HG03469 (cell line): Measurements from ENCODE around the gene PSMB3.

Experiments used
- ATAC-seq: cut with Tn5 transposase; IDR thresholded peaks from one replicate; pipeline ENCODE4 v1.9.1; 2021; ENCODE audit warnings: mild to moderate bottlenecking, moderate library complexity, moderate number of reproducible peaks; ENCODE audit not compliant: unreplicated experiment

Gene PSMB3

GRCh38 chr17:38733282-38733981, 19.1 kb upstream of the PSMB3 start:
- no peak for ATAC-seq

GRCh38 chr17:38733982-38734973, 18.3 kb upstream of the PSMB3 start:
- ATAC-seq: no peak

- ATAC-seq: no peak
Observed at GRCh38 chr17:38735161-38735997, 17.2 kb upstream of the PSMB3 start.

- ATAC-seq: no peak
Observed at GRCh38 chr17:38738007-38738662, 14.4 kb upstream of the PSMB3 start.

- no peak for ATAC-seq
Observed at GRCh38 chr17:38738686-38739085, 13.9 kb upstream of the PSMB3 start.

- ATAC-seq: no peak
Observed at GRCh38 chr17:38739305-38739704, 13.2 kb upstream of the PSMB3 start.

- no peak for ATAC-seq
Observed at GRCh38 chr17:38740044-38740443, 12.5 kb upstream of the PSMB3 start.

GRCh38 chr17:38740806-38741205, 11.7 kb upstream of the PSMB3 start:
- no peak for ATAC-seq

GRCh38 chr17:38741461-38741860, 11.1 kb upstream of the PSMB3 start:
- ATAC-seq: no peak

GRCh38 chr17:38741921-38742410, 10.6 kb upstream of the PSMB3 start:
- no peak for ATAC-seq

GRCh38 chr17:38742411-38743308, 9.9 kb upstream of the PSMB3 start:
- ATAC-seq: no peak

- ATAC-seq: no peak
Observed at GRCh38 chr17:38743556-38744171, 8.9 kb upstream of the PSMB3 start.

- ATAC-seq: no peak
Observed at GRCh38 chr17:38745545-38745944, 7.0 kb upstream of the PSMB3 start.

GRCh38 chr17:38746004-38746848, 6.3 kb upstream of the PSMB3 start:
- no peak for ATAC-seq

GRCh38 chr17:38746849-38747462, 5.6 kb upstream of the PSMB3 start:
- no peak for ATAC-seq

GRCh38 chr17:38747463-38748148, 4.9 kb upstream of the PSMB3 start:
- ATAC-seq: no peak
